Measurements from ENCODE around the gene SLC6A18.

Gene SLC6A18

GRCh38 chr5:1239505-1240251 lies 14.5 kb downstream of the SLC6A18 start:
- no peak for DNase-seq

- DNase-seq, result no peak
Measured at GRCh38 chr5:1240496-1241260, 15.5 kb downstream of the SLC6A18 start.

DNA sequence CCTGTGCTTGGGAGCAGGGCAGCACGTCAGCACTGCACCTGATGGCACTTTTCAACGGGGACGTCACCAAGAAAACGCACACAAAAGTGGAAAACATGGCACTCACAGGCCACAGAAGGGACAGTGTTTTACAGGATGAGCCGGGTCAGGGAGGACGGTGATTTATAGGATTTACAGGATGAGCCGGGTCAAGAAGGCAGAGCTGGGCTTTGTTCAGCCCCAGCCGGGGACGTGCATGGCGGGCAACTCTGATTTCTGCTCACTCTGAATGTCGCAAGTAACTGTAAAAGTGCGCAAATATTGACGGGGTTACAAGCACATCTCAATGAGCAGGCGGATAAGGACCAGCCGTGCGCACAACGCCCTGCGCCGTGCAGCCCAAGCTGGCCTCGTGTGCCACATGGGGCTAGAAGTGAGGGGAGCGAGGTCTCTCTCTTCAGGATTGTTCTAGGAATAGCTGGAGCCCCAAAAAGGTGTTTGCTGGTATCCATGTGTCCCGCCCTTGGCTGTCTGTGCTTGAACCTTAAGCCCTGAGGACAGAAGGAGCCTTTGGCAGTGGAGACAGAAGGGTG lies 16.4 kb downstream of the SLC6A18 start:
- DNase-seq, result no peak

DNA sequence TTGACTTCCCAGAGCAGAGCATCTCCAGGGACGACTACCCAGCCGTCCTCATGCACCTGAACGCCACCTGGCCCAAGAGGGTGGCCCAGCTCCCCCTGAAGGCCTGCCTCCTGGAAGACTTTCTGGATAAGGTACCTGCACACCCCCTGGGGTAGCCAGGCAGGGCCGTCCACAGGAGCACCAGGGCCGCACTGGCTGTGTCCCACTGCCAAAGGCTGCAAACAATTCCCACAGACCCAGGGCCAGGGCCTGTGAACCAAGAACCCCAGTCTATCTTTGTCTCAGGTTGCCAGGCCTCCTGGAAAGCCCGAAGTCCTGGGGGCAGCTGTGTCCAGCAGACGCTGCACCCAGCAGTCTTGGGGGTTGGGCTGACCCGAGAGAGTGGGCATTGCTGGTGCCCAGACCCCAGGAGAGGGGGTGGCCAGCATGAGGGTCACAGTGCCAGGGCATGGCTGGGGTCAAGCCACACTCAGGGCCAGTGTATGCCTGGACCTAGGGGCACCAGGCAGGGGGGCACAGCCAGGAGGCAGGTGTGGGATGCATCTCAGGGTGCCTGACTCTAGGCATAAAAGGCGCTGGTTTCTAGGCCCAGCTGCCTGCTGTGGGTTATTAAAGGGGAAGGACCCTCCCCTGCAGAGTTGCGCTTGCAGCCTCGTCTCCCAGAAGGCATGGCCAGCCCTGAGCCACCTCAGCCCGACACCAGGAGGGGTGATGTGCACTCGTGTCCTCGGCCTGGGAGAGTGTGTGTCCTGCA lies 17.7 kb downstream of the SLC6A18 start:
- no peak for DNase-seq

DNA sequence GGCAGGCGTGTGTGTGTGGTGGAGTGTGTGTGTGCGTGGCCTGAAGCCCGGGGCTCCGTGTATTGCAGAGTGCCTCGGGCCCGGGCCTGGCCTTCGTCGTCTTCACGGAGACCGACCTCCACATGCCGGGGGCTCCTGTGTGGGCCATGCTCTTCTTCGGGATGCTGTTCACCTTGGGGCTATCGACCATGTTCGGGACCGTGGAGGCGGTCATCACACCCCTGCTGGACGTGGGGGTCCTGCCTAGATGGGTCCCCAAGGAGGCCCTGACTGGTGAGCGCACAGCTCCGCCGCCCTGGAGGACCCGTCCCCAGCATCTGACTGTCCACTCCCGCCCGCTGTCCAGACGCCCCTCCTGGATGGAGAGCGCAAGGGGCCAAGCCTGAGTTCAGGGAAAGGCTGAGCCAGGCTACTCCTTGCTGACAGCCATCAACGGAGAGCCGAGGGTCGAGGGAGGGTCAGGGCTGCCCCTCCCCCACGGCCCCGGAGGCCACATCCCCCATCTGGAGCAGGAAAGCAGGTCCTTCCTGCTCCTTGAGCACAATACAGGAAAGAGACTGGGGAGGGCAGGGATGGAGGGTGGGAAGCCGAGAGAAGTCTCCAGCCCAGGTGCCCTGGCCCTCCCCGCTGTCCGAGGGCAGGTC lies 18.4 kb downstream of the SLC6A18 start:
- DNase-seq, result no peak

DNA sequence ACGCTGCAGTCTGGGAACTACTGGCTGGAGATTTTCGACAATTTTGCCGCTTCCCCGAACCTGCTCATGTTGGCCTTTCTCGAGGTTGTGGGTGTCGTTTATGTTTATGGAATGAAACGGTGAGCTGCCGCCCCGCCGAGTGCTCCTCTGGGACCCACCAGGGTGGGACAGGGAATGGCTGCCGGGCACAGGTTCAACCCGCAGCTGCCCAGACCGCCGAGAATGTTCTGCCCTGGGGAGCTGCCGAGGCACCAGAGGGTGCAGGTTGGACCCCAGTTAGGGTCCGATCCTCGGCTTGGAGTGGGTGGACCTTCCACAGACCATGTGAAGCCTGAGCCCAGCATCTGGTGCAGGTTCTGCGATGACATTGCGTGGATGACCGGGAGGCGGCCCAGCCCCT lies 19.1 kb downstream of the SLC6A18 start:
- DNase-seq, result no peak

- DNase-seq, result no peak
Measured at GRCh38 chr5:1244976-1245375, 19.8 kb downstream of the SLC6A18 start.

DNA sequence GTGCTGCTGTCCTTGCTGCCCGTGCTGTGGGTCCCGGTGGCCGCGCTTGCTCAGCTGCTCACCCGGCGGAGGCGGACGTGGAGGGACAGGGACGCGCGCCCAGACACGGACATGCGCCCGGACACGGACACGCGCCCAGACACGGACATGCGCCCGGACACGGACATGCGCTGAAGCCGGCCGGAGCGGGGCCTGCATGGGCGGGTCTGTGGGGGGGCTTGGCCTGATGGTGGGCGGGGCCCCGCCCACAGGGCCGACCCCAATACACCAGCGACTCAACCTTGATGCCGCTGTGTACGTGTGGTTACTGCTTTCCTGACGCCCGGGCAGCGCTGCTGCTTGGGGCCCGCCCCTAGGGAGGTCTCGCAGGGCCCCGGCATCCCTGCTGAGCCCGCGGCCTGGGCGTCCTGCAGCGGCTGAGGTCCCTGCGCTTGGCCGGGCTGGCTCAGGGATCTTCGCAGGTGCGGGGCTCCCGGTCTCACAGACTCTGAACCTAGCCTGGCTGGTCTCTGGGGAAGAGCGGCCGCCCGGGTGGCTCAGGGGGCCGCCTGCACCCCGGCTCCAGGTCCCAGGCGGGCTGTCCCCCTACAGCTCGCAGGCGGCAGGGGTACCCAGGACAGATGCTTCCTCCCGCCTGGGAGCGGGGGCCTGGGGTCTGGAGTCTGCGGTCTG lies 20.9 kb downstream of the SLC6A18 start:
- no peak for DNase-seq

GRCh38 chr5:1246711-1247431 lies 21.7 kb downstream of the SLC6A18 start:
- no peak for DNase-seq

- no peak for DNase-seq
Measured at GRCh38 chr5:1247811-1248210, 22.6 kb downstream of the SLC6A18 start.

DNA sequence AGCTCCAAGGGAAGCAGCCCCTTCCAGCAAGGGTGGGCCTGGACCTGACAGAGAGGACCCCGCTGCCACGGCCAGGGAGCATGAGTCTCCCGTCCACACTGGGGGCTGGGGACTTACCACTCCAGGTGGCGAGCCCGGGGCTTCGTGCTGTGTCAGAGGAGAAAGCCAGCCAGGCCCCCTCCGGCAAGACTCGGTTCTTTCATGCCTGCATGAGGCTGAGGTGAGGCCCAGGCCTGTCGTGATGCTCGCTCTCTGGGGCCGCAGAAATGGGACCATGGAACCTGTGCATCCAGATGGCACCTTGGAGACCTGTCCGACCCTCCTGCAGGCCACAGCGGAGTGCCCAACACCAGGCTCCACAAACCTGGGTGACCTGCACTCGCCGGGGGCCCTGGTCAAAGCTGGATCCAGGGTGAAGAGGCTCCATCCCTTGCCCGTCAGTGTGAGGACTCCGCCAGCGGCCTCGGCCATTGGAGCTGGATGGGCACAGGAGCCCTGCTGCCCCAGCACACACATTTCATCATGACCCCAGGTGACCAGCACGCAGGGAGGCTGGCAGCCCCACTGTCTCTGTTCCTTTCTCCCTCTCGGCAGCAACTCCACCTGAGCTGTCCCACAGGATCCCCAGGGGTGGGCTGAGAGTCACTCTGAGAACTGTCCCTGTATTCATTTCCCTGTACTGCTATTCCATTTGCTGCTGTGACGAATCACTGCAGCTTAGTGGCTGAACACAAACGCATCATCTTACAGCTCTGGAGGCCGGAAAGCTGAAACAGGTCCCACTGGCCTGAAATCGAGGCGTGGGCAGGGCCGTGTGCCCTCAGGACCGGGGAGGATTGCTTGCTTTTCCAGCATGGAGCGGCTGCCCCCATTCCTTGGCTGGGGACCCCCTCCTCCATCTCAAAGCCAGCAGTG lies 24.4 kb downstream of the SLC6A18 start:
- no peak for DNase-seq

GRCh38 chr5:1251678-1252580 lies 26.7 kb downstream of the SLC6A18 start:
- DNase-seq, result no peak

DNA sequence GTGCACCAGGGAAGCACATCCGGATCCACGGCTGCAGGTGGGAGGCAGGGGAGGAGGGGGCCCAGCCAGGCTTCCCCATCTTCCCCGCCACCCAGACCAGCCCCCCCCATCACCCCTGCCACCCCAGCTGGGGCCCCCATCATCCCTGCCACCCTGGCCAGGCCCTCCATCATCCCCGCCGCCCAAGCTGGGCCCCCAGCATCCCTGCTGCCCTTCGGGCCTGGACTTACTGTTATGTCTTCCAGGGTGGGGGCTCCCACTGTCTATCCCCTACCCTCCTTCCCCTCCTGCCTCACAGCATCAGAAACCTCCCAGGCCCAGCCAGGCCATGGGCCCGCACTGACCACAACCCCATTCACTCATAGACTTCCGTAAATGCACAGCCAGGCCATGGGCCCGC lies 27.5 kb downstream of the SLC6A18 start:
- DNase-seq, result no peak

- DNase-seq, result no peak
Measured at GRCh38 chr5:1253456-1254105, 28.4 kb downstream of the SLC6A18 start.

- no peak for DNase-seq
Measured at GRCh38 chr5:1254196-1254595, 29.0 kb downstream of the SLC6A18 start.

DNA sequence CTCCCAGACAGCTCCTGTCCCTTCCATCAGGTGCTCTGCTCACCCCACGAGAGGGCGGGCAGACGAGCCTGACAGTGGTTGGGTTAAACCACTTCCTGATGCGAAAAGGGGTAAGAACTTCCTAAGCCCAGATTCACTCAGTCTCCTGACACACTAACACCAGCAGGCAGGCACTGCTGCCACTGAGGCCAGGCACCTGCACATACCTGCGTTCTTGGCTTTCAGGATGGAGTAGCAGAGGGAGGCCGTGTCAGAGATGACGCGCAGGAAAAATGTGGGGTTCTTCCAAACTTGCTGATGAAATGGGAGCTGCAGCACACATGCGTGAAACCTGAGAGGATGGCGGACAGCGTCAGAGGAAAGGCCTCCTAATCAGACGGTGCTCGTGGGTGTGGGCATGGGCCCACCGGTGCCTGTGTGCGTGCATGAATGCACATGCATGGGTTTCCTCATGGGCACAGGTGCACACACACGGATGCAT lies 29.9 kb downstream of the SLC6A18 start:
- peak; percentile 22 for DNase-seq

GRCh38 chr5:1256776-1257175 lies 31.6 kb downstream of the SLC6A18 start:
- DNase-seq, result no peak

DNA sequence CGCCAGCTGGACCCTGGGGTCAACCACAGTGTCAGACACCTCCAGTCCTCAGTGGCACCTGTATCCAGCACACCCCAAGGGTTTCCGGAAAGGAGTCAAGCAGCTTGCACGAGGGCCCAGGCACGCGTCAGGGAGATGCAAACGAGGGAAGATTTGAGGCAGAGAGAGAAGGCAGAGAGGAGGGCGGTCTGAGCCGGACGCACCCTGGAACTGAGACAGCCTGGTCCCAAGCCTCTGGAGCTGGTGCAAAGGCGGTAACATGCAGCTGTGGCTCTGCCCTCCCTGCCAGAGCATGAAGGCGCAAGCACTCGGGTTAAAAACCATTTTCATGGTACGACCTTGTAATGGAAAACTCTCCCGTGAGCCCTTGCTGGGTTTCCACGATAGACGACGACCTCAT lies 32.2 kb downstream of the SLC6A18 start:
- no peak for DNase-seq

- DNase-seq, result no peak
Measured at GRCh38 chr5:1257841-1258240, 32.7 kb downstream of the SLC6A18 start.

Data from stimulated activated CD4-positive, alpha-beta T cell treated with anti-CD3 and anti-CD28 coated beads, Interleukin-1b, Interleukin-23, amount 100 ng/mL, for 48 hours (primary cell).